Gastrocnemius medialis (tissue), 4 donors: Measurements from ENCODE around the gene SMIM28.

ENCODE experiments used
- CTCF ChIP-seq, 5 experiments: fragments of 450-650 bp in 3 of 5; fragments of 200-600 bp in 2 of 5; sonication (generic) in 2 of 5; IDR thresholded peaks in 4 of 5; conservative IDR thresholded peaks in 1 of 5; 1 replicate in 4 of 5; 2 replicates in 1 of 5; pipeline ENCODE4 v1.5.1; 2016 to 2019; ENCODE audit warnings: antibody characterized with exemption in 5 of 5, mild to moderate bottlenecking in 3 of 5, moderate library complexity in 3 of 5
- POLR2A ChIP-seq, 2 donors: fragments of 450-650 bp; IDR thresholded peaks; one replicate each; pipeline ENCODE4 v1.6.1; 2017; ENCODE audit warnings: antibody characterized with exemption in 2 of 2, mild to moderate bottlenecking in 2 of 2, moderate library complexity in 2 of 2

GRCh38 chr6:138372711-138373463, 4.8 kb upstream of the SMIM28 start:
- TF ChIP-seq CTCF (IDR thresholded peaks at IDR 0.05 in 4 of 5, conservative IDR thresholded peaks at IDR 0.05 in 1 of 5) (no peak), POLR2A (IDR thresholded peaks at IDR 0.05) (no peak)
